Measurements from ENCODE around the gene EPHB2. TPM values are rescaled to one million over a fixed set of nuclear protein-coding genes. Genes with fewer than 3 reads are reported as not detected.

Gene EPHB2
- total RNA-seq (1 to 10 TPM in 3 of 9 donors, under 1 TPM in 6; 0.13 to 6.3 (median 0.70) TPM), polyA plus RNA-seq (1 to 10 TPM in 1 of 2 donors, under 1 TPM in 1; 0.11 to 2.0 TPM)
- long read RNA-seq, donor 1, partial matches to known transcripts: 0 of 1 reads
- long read RNA-seq, donor 1, other reads (novel, unspliced or antisense): 1 of 1 reads
- long read RNA-seq, donor 2: 0 reads
- long read RNA-seq, donor 3, partial matches to known transcripts: 2 of 3 reads
- long read RNA-seq, donor 3, other reads (novel, unspliced or antisense): 1 of 3 reads

- H3K36me3 ChIP-seq: no peaks in the 10 kb centered on the region
- TF ChIP-seq POLR2A (IDR thresholded peaks at IDR 0.05): no peak
- no peak for TF ChIP-seq CTCF (IDR thresholded peaks at IDR 0.05)
- WGBS, 4 donors: 0 to 1% (median 1%) methylated on average over 33 to 55 of the region's 55 CpGs; no CpG with 5 or more reads in 1 of the 4 donors
- peak within 1 kb of the TSS; percentile 24 to 59 (median 46) for H3K4me3 ChIP-seq
- DNase-seq (peak in 3 of 5 donors; percentile 61 to 74 (median 61)), ATAC-seq (peak in 3 of 4 donors; percentile 41 to 49 (median 42))
- intact Hi-C loops (cut with DNase I): no loop called here
- peak within 1 kb of the TSS in 1 of 12 donors; percentile 42 for H3K27ac ChIP-seq
- H3K4me1 ChIP-seq: peaks cover 0 to 32% (median 4%) of the 10 kb centered on the region in 12 donors
- no peaks in the 10 kb centered on the region for H3K9me3 ChIP-seq
- H3K27me3 ChIP-seq: peaks cover 0 to 41% (median 13%) of the 10 kb centered on the region in 9 donors
These were observed at the start of gene EPHB2 for GRCh38 chr1:22710701-22711049. Gene EPHB2, plus strand, starts transcription at chr1:22710839. Its CDS starts 144 bp downstream, at chr1:22710983.

GRCh38 chr1:22661880-22662279 lies 48.8 kb upstream of the EPHB2 start:
- Histone ChIP-seq H3K4me1 (no peaks in the 10 kb centered on the region), H3K9me3 (no peaks in the 10 kb centered on the region), H3K36me3 (peaks cover 0 to 14% (median 0%) of the 10 kb centered on the region in 9 donors), H3K27me3 (peaks cover 0 to 16% (median 0%) of the 10 kb centered on the region in 9 donors), H3K4me3 (no peak overlapping the region), H3K27ac (no peak overlapping the region)
- ATAC-seq: no peak
- TF ChIP-seq POLR2A (IDR thresholded peaks at IDR 0.05) (no peak), CTCF (IDR thresholded peaks at IDR 0.05) (no peak)
- 85 to 90% (median 88%) methylated on average over 2 of the region's 2 CpGs for WGBS, 4 donors
- no peak for DNase-seq
- intact Hi-C loops (cut with DNase I): no loop called here

GRCh38 chr1:22662318-22662717 lies 48.3 kb upstream of the EPHB2 start:
- no peak for TF ChIP-seq CTCF (IDR thresholded peaks at IDR 0.05)
- TF ChIP-seq POLR2A (IDR thresholded peaks at IDR 0.05): no peak
- Histone ChIP-seq H3K9me3 (no peaks in the 10 kb centered on the region), H3K27me3 (peaks cover 0 to 12% (median 0%) of the 10 kb centered on the region in 9 donors), H3K36me3 (peaks cover 0 to 14% (median 0%) of the 10 kb centered on the region in 9 donors), H3K4me1 (no peaks in the 10 kb centered on the region), H3K4me3 (no peak overlapping the region), H3K27ac (no peak overlapping the region)
- ATAC-seq (peak; percentile 24 to 57 (median 42)), DNase-seq (peak in 1 of 5 donors; percentile 58)
- intact Hi-C loops (cut with DNase I): no loop called here
- WGBS, 4 donors: 61 to 68% (median 64%) methylated on average over 4 to 5 of the region's 5 CpGs

- H3K4me1 ChIP-seq: no peaks in the 10 kb centered on the region
- WGBS, 4 donors: 68 to 90% (median 82%) methylated on average over 7 to 8 of the region's 8 CpGs
- no peak overlapping the region for H3K4me3 ChIP-seq
- H3K27ac ChIP-seq: no peak overlapping the region
- peaks cover 0 to 12% (median 0%) of the 10 kb centered on the region in 9 donors for H3K27me3 ChIP-seq
- intact Hi-C loops (cut with DNase I): no loop called here
- ATAC-seq (peak in 2 of 4 donors; percentile 19 to 23), DNase-seq (peak in 1 of 5 donors; percentile 58)
- peaks cover 0 to 14% (median 0%) of the 10 kb centered on the region in 9 donors for H3K36me3 ChIP-seq
- no peaks in the 10 kb centered on the region for H3K9me3 ChIP-seq
- TF ChIP-seq POLR2A (IDR thresholded peaks at IDR 0.05): no peak
- TF ChIP-seq CTCF (IDR thresholded peaks at IDR 0.05): no peak
These were observed 47.6 kb upstream of the EPHB2 start for GRCh38 chr1:22662986-22663408.
